ENCODE measurements around the gene ABCA8. TPM values are rescaled to one million over a fixed set of nuclear protein-coding genes. Genes with fewer than 3 reads are reported as not detected.
"Not testable (repeated sequence)": the region's sequence is repeated elsewhere in the genome, so short reads cannot be mapped to it uniquely, and the experiment has no call there.

ABCA8 gene
- total RNA-seq, 1 donor from 2014 or later, result not detected

DNA sequence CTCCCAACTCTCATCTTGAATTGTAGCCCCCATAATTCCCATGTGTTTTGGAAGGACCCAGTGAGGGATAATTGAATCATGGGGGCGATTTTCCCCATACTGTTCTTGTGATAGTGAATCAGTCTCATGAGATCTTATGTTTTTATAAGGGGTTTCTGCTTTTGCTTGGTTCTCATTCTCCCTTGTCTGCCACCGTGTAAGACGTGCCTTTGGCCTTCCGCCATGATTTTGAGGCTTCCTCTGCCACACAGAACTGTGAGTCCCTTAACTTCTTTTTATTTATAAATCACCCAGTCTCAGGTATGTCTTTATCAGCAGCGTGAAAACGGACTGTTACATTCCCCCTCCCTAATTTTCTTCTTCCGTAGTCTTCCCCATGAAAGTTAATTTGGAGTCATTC, 124.0 kb downstream of the ABCA8 start:
- intact Hi-C loops (cut with micrococcal nuclease), result no loop called here

GRCh38 chr17:68830313-68830712, 124.9 kb downstream of the ABCA8 start:
- intact Hi-C loops (cut with micrococcal nuclease), result no loop called here

- intact Hi-C loops (cut with micrococcal nuclease), result no loop called here
Observed at GRCh38 chr17:68829211-68829610, 126.0 kb downstream of the ABCA8 start.

- intact Hi-C loops (cut with micrococcal nuclease), result no loop called here
Observed at GRCh38 chr17:68824707-68825106, 130.5 kb downstream of the ABCA8 start.

GRCh38 chr17:68824185-68824584, 131.0 kb downstream of the ABCA8 start:
- intact Hi-C loops (cut with micrococcal nuclease), result not testable (repeated sequence)

DNA sequence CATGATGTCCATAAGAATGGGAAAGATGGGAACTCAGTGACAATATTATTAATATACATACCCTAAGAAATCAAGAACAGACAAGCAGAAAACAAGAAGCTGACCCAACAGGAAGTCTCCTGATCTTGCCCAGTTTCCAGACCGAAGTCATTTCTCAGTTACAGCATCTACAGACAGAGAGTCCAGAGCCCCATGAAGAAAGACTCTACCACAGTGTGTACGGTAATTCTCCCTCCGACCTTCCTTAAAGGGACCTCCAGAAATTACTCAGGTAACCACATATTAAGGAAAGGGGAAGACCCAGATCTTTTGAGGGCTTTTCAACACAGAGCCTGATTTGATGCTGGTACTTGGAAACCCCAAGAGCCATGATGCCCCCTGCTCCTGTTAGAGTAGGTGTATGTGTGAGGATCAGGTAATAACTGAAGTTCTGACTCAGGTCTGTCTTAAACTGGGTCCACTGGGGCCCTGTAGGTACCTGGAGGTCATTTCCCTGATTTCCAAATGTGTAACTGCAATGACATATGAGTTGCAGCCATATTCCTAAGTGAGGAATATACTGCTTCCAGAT, 132.4 kb downstream of the ABCA8 start:
- intact Hi-C loops (cut with micrococcal nuclease), result no loop called here

DNA sequence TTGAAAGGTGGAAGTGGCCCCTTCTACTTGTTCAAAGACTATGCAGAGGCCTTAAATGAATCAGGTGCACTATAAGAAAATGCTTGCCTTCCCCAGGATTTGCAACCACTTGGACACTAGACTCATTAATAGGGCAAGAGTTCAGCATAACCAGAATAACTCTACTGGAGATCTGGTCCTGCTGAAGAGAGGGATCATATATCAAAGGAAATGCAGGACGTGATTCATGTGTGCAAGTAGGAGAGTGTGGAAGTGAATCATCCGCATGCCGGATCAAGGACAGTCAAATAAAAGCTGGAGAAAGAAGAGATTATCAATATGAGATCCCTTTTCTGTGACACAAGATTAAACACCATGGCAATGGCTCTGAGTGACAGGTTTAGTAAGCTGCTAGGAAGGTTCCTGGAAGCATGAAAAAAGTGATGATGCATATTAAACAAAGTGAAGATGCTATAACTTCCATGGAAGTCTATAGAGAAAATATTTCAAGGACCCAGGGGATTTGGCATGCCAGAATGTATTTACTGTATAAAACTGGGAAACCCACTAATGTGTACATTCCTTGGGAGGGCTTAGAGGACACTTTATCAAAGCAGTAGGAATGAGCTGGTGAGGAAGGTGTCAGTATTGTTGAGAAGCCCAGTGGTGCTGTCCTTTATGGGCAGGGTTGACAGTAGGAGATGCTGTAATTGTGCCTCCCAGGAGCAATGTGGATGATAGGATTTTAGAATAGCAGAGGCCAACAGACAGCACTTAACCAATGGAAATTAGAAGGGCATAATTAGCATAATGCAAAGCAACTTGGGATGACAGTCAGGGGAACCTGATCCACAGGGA, 133.1 kb downstream of the ABCA8 start:
- intact Hi-C loops (cut with micrococcal nuclease), result no loop called here

DNA sequence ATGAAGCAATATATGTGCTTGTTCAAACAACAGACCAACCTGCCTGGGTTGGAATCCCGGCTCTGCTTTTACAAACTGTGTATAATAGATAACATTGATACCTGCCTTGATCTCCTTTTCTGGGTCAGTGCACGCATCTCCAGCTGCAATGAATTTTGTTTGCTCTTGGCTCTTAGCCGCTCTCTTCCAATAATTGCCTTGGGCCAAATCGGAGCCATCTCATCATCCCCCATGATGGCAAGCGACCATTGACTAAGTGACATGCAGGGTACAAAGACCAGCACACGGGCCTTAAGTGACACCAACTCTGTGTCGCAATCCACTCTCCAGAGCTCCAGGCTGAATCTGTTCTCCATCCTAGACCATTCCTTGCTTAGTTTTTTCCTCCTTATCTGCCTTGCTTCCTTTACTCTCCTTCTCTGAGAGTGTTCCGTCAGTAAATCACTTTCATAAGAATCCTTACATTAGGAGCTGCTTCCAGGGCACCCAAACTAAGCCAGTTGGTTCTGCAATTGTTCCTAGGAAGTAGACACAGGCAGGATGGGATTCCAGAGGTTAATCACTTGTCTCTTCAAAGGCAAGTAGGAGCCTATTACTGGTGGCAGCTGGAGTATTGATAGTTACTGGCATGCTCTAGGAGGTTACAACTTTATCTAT, 134.2 kb downstream of the ABCA8 start:
- intact Hi-C loops (cut with micrococcal nuclease), result no loop called here

- intact Hi-C loops (cut with micrococcal nuclease), result no loop called here
Observed at GRCh38 chr17:68820476-68820824, 134.7 kb downstream of the ABCA8 start.

- intact Hi-C loops (cut with micrococcal nuclease), result no loop called here
Observed at GRCh38 chr17:68819465-68819864, 135.7 kb downstream of the ABCA8 start.

Other genes with a start within 250 kb of the ABCA8 start
- gene ABCA9, start 105.5 kb upstream of the ABCA8 start, total RNA-seq, result 0.10 and 0.54 TPM in 2 replicates
- 0.32 and 0.69 TPM in 2 replicates for gene ABCA6, start 186.5 kb upstream of the ABCA8 start, total RNA-seq